ENCODE results near the gene RASAL1.
"Not testable (repeated sequence)": the region's sequence is repeated elsewhere in the genome, so short reads cannot be mapped to it uniquely, and the experiment has no call there.

The RASAL1 gene

GRCh38 chr12:113144806-113145205, 9.2 kb upstream of the RASAL1 start:
- in situ Hi-C loops (cut with MboI; ENCODE audit: low pct_unique_long_range_greater_than_20kb, low sequenced_read_pairs) = no loop called here
- no peak for DNase-seq

- DNase-seq = no peak
- in situ Hi-C loops (cut with MboI; ENCODE audit: low pct_unique_long_range_greater_than_20kb, low sequenced_read_pairs) = no loop called here
These were observed 8.4 kb upstream of the RASAL1 start for GRCh38 chr12:113143959-113144358.

- in situ Hi-C loops (cut with MboI; ENCODE audit: low pct_unique_long_range_greater_than_20kb, low sequenced_read_pairs) = no loop called here
- DNase-seq = no peak
These were observed 7.3 kb upstream of the RASAL1 start for GRCh38 chr12:113142886-113143332.

GRCh38 chr12:113142173-113142885, 6.8 kb upstream of the RASAL1 start:
- DNase-seq = peak; percentile 89
- in situ Hi-C loops (cut with MboI; ENCODE audit: low pct_unique_long_range_greater_than_20kb, low sequenced_read_pairs) = no loop called here

- in situ Hi-C loops (cut with MboI; ENCODE audit: low pct_unique_long_range_greater_than_20kb, low sequenced_read_pairs); DNase-seq: not testable (repeated sequence)
These were observed 6.2 kb upstream of the RASAL1 start for GRCh38 chr12:113141716-113142115.

GRCh38 chr12:113140706-113141105, 5.1 kb upstream of the RASAL1 start:
- DNase-seq = no peak
- in situ Hi-C loops (cut with MboI; ENCODE audit: low pct_unique_long_range_greater_than_20kb, low sequenced_read_pairs) = no loop called here

- in situ Hi-C loops (cut with MboI; ENCODE audit: low pct_unique_long_range_greater_than_20kb, low sequenced_read_pairs) = no loop called here
- no peak for DNase-seq
These were observed 3.3 kb upstream of the RASAL1 start for GRCh38 chr12:113138826-113139225.

- DNase-seq = no peak
- in situ Hi-C loops (cut with MboI; ENCODE audit: low pct_unique_long_range_greater_than_20kb, low sequenced_read_pairs) = no loop called here
These were observed 2.6 kb upstream of the RASAL1 start for GRCh38 chr12:113137861-113138783.

- no peak for DNase-seq
These were observed 1.5 kb upstream of the RASAL1 start for GRCh38 chr12:113136990-113137511.

GRCh38 chr12:113136128-113136989, 798 bp upstream of the RASAL1 start:
- peak; percentile 70 for DNase-seq
- in situ Hi-C loops (cut with MboI; ENCODE audit: low pct_unique_long_range_greater_than_20kb, low sequenced_read_pairs) = no loop called here

More at GRCh38 chr12:113136990-113137511, 1.5 kb upstream of the RASAL1 start:
- in situ Hi-C loops (cut with MboI; ENCODE audit: low pct_unique_long_range_greater_than_20kb, low sequenced_read_pairs) = no loop called here

GRCh38 chr12:113134521-113134951, 1.0 kb downstream of the RASAL1 start:
- in situ Hi-C loops (cut with MboI; ENCODE audit: low pct_unique_long_range_greater_than_20kb, low sequenced_read_pairs) = no loop called here

GRCh38 chr12:113134071-113134470, 1.5 kb downstream of the RASAL1 start:
- in situ Hi-C loops (cut with MboI; ENCODE audit: low pct_unique_long_range_greater_than_20kb, low sequenced_read_pairs) = no loop called here

More at GRCh38 chr12:113134521-113134951, 1.0 kb downstream of the RASAL1 start:
- DNase-seq = no peak

GRCh38 chr12:113133666-113134065, 1.9 kb downstream of the RASAL1 start:
- no peak for DNase-seq
- in situ Hi-C loops (cut with MboI; ENCODE audit: low pct_unique_long_range_greater_than_20kb, low sequenced_read_pairs) = no loop called here

More at GRCh38 chr12:113134071-113134470, 1.5 kb downstream of the RASAL1 start:
- DNase-seq = no peak

- no peak for DNase-seq
- in situ Hi-C loops (cut with MboI; ENCODE audit: low pct_unique_long_range_greater_than_20kb, low sequenced_read_pairs) = no loop called here
These were observed 2.5 kb downstream of the RASAL1 start for GRCh38 chr12:113133036-113133435.

GRCh38 chr12:113131556-113131955, 4.0 kb downstream of the RASAL1 start:
- no peak for DNase-seq
- in situ Hi-C loops (cut with MboI; ENCODE audit: low pct_unique_long_range_greater_than_20kb, low sequenced_read_pairs) = no loop called here

- in situ Hi-C loops (cut with MboI; ENCODE audit: low pct_unique_long_range_greater_than_20kb, low sequenced_read_pairs) = no loop called here
- no peak for DNase-seq
These were observed 5.0 kb downstream of the RASAL1 start for GRCh38 chr12:113130457-113131135.

GRCh38 chr12:113129664-113130456, 5.7 kb downstream of the RASAL1 start:
- in situ Hi-C loops (cut with MboI; ENCODE audit: low pct_unique_long_range_greater_than_20kb, low sequenced_read_pairs) = no loop called here
- DNase-seq = no peak

Measured in KBM-7 (cell line).